ENCODE data around the gene RIBC2.
"Not testable (repeated sequence)": the region's sequence is repeated elsewhere in the genome, so short reads cannot be mapped to it uniquely, and the experiment has no call there.

- TF ChIP-seq, protein P1, sequence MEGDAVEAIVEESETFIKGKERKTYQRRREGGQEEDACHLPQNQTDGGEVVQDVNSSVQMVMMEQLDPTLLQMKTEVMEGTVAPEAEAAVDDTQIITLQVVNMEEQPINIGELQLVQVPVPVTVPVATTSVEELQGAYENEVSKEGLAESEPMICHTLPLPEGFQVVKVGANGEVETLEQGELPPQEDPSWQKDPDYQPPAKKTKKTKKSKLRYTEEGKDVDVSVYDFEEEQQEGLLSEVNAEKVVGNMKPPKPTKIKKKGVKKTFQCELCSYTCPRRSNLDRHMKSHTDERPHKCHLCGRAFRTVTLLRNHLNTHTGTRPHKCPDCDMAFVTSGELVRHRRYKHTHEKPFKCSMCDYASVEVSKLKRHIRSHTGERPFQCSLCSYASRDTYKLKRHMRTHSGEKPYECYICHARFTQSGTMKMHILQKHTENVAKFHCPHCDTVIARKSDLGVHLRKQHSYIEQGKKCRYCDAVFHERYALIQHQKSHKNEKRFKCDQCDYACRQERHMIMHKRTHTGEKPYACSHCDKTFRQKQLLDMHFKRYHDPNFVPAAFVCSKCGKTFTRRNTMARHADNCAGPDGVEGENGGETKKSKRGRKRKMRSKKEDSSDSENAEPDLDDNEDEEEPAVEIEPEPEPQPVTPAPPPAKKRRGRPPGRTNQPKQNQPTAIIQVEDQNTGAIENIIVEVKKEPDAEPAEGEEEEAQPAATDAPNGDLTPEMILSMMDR (conservative IDR thresholded peaks at IDR 0.05; ENCODE audit: low read length): not testable (repeated sequence)
- TF ChIP-seq EZH2phosphoT487 (IDR thresholded peaks at IDR 0.05; ENCODE audit: borderline replicate concordance, low read depth, low read length): not testable (repeated sequence)
Measured at GRCh38 chr22:45447596-45447995, 34.1 kb downstream of the RIBC2 start.
